ENCODE measurements around the gene LBP.
"Not testable (repeated sequence)": the region's sequence is repeated elsewhere in the genome, so short reads cannot be mapped to it uniquely, and the experiment has no call there.

LBP gene

GRCh38 chr20:38386851-38387250 lies 40.6 kb downstream of the LBP start:
- DNase-seq (ENCODE audit: extremely low read depth, low read depth): no peak
- H3K4me3 ChIP-seq (replicated peaks; ENCODE audit: low read depth, low read length): no peak overlapping the region
- TF ChIP-seq CTCF (IDR thresholded peaks at IDR 0.05; ENCODE audit: low read depth, low read length, missing control alignments): no peak

- DNase-seq (ENCODE audit: extremely low read depth, low read depth): no peak
- H3K4me3 ChIP-seq (replicated peaks; ENCODE audit: low read depth, low read length): no peak overlapping the region
- no peak for TF ChIP-seq CTCF (IDR thresholded peaks at IDR 0.05; ENCODE audit: low read depth, low read length, missing control alignments)
Measured at GRCh38 chr20:38387953-38388352, 41.7 kb downstream of the LBP start.

GRCh38 chr20:38392356-38392755 lies 46.1 kb downstream of the LBP start:
- TF ChIP-seq CTCF (IDR thresholded peaks at IDR 0.05; ENCODE audit: low read depth, low read length, missing control alignments): no peak
- no peak for DNase-seq (ENCODE audit: extremely low read depth, low read depth)
- no peak overlapping the region for H3K4me3 ChIP-seq (replicated peaks; ENCODE audit: low read depth, low read length)

GRCh38 chr20:38393259-38393658 lies 47.0 kb downstream of the LBP start:
- DNase-seq (ENCODE audit: extremely low read depth, low read depth): no peak
- no peak for TF ChIP-seq CTCF (IDR thresholded peaks at IDR 0.05; ENCODE audit: low read depth, low read length, missing control alignments)
- no peak overlapping the region for H3K4me3 ChIP-seq (replicated peaks; ENCODE audit: low read depth, low read length)

- H3K4me3 ChIP-seq (replicated peaks; ENCODE audit: low read depth, low read length): no peak overlapping the region
- no peak for TF ChIP-seq CTCF (IDR thresholded peaks at IDR 0.05; ENCODE audit: low read depth, low read length, missing control alignments)
- DNase-seq (ENCODE audit: extremely low read depth, low read depth): no peak
Measured at GRCh38 chr20:38395165-38395564, 48.9 kb downstream of the LBP start.

GRCh38 chr20:38395751-38396395 lies 49.6 kb downstream of the LBP start:
- not testable (repeated sequence) for H3K4me3 ChIP-seq (replicated peaks; ENCODE audit: low read depth, low read length); DNase-seq (ENCODE audit: extremely low read depth, low read depth)

GRCh38 chr20:38402089-38402488 lies 55.8 kb downstream of the LBP start:
- TF ChIP-seq CTCF (IDR thresholded peaks at IDR 0.05; ENCODE audit: low read depth, low read length, missing control alignments): no peak
- H3K4me3 ChIP-seq (replicated peaks; ENCODE audit: low read depth, low read length): no peak overlapping the region
- DNase-seq (ENCODE audit: extremely low read depth, low read depth): no peak

Data from HFF-Myc (cell line).